Measurements from ENCODE around the gene CHRD.
"Not testable (repeated sequence)": the region's sequence is repeated elsewhere in the genome, so short reads cannot be mapped to it uniquely, and the experiment has no call there.

The CHRD gene

GRCh38 chr3:184379358-184380184 lies at the start of gene CHRD:
Gene CHRD, plus strand, starts transcription at chr3:184380054. Its CDS starts 265 bp downstream, at chr3:184380319.
- DNase-seq: no peak

DNA sequence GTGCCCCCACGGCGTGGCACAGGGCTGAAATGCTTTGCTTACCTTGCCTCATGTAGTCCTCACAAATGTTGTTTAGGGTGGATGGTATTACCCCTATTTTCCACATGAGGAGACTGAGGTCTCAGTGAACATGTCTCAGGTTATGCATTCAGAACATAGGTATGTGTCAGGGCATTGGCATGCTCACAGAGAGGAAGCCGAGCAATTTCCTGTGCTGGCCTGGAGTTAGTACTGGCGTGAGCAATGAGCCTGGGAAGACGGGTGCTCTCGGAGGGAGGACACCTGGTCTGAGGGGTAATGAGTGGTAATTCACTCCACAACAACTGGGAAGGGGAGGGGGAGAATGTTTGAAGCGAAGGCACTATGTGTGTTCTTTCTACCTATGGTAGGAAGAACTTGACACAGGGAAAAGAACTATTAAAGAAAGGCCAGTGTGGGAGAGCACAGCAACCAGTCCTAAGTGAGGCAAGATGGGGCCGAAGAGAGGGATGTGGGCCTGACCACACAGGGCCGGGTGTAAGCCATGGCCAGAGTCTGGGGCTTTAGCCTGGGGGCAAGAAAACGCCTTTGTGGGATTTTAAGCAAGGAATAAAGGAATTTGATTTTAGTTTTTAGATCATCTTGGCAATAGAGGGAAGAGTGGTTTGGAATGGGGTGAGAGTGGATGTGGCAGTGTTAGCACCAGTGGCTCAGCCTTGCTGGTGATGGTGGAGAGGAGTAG lies 47.3 kb upstream of the CHRD start:
- DNase-seq: no peak

GRCh38 chr3:184333190-184333589 lies 46.7 kb upstream of the CHRD start:
- no peak for DNase-seq

- no peak for DNase-seq
Observed at GRCh38 chr3:184333700-184334099, 46.2 kb upstream of the CHRD start.

GRCh38 chr3:184334470-184335158 lies 45.2 kb upstream of the CHRD start:
- DNase-seq: peak; percentile 36

- DNase-seq: no peak
Observed at GRCh38 chr3:184335291-184335660, 44.6 kb upstream of the CHRD start.

- DNase-seq: peak; percentile 88
Observed at GRCh38 chr3:184335661-184336546, 44.0 kb upstream of the CHRD start.

DNA sequence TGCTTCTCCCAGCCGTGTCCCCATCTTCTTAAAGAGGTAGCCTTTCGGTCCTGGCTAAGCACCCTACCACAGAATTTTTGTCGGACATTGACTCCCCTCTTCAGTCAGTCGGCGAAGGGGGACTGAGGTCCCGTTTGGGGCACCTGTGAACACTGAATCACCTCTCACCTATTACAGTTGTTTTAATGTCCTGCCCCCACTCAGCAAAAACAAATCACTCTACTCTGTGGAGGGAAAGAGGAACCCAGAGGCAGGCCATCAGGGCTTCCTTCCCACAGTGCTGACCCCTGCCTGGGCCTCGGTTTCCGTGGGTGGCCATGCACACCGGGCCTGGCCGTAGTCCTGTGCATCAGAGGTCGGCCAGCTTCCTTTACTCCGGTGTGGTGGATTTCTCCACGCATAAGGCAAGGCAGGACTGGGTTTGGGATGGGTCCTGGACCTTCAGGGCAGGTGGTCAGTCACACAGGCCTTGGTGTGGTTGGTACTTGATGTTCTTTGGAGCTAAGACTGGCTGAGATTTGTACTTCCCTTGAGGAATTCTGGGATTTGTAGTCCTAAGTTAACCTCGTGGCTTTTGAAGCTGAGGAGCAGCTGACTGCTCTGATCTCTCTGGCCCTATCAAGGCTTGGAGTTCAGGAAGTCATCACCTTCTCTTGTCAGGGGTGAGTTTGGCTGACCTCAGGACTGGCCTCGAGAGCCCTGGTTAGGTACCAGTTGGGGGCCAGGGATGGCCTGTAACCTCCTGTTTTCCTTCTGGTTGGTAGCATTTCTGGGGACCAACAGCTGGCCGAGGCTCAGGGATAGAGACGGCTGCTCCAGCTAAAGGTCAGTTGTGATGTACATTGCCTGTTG lies 43.1 kb upstream of the CHRD start:
- no peak for DNase-seq

DNA sequence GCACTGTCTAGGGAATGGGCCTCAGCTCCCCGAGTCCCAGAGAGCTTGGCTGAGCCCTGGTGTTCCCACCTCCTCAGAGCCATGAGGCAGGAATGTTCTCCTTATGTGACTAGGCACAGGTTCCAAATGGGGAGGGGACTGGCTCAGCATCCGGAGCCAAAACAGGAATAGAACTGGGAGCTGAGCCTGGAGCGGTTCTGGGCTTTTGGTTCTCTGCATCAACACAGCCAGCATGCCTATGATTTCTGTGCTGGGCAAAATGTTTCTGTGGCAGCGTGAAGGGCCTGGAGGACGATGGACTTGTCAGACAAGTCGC lies 42.5 kb upstream of the CHRD start, which contains the start of gene FAM131A:
TSS of gene FAM131A (plus strand) at position 202 of the 316 bp plus-strand sequence. CDS start at position 233, 31 bp downstream.
- DNase-seq: no peak

- no peak for DNase-seq
Observed at GRCh38 chr3:184337981-184338380, 41.9 kb upstream of the CHRD start.

- DNase-seq: peak; percentile 24
Observed at GRCh38 chr3:184338511-184338945, 41.3 kb upstream of the CHRD start.

GRCh38 chr3:184339001-184339400 lies 40.9 kb upstream of the CHRD start:
- no peak for DNase-seq

DNA sequence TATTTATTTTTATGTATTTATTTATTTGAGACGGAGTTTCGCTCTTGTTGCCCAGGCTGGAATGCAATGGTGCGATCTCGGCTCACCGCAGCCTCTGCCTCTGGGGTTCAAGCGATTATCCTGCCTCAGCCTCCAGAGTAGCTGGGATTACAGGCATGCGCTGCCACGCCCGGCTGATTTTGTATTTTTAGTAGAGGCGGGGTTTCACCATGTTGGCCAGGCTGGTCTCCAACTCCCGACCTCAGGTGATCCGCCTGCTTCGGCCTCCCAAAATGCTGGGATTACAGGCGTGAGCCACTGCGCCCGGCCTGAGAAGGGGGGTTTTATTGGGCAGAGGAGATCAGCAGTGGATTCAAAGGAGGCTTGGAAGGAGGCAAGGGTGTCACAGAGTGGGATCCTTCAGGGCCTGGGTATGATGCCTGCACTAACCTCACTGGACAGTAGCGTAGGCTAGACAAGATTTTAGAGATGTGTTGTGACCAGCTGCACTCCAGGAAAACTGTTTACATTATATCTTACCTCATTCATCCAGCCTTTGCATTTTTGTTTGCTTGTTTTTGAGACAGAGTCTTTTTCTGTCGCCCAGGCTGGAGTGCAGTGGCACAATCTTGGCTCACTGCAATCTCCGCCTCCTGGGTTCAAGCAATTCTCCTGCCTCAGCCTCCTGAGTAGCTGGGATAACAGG lies 40.3 kb upstream of the CHRD start:
- not testable (repeated sequence) for DNase-seq

- no peak for DNase-seq
Observed at GRCh38 chr3:184341925-184342324, 37.9 kb upstream of the CHRD start.

- DNase-seq: no peak
Observed at GRCh38 chr3:184343200-184343876, 36.5 kb upstream of the CHRD start.

- DNase-seq: no peak
Observed at GRCh38 chr3:184344579-184345316, 35.1 kb upstream of the CHRD start.

GRCh38 chr3:184345317-184346144 lies 34.3 kb upstream of the CHRD start:
- no peak for DNase-seq

DNA sequence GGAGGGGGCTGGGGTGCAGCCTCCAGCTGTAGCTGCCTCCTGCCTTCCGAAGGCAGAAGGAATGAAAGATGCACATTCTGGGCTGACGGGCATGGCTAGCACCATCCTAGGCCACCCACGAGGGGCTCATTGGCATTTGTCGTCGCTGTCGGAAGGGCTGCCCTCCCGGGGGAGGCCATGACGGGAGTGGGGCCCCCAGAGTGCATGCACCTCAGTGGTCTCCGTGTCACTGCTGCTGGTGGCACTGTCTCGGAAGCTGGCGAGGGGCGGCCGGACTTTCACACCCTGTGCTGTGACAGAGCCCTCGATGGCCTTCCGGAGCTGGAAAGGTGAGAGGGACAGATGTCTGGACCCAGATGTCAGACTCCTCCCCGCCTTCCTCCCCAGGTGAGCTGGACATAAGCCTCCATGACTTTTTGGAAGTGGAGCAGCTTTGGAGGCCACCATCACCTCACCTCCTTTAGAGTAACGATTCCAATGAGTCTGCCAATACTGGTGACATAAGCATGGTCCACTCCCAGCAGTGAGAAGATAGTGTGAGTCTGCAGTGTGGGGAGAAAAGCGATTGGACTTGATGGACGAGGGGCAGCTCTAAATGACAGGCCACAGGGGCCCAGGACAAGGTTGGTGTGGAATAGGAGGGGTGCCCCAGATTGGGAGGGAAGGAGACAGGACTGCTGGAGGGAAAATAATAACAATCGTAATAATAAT lies 33.2 kb upstream of the CHRD start:
- no peak for DNase-seq
